OCI-LY1 (cell line): ENCODE measurements around the gene SLIT3.

Experiments used
- CTCF ChIP-seq: fragments of 200-600 bp; sonication (generic), shearing (Covaris generic); IDR thresholded peaks from 2 replicates; pipeline ENCODE4 v1.5.1; 2017; ENCODE audit warnings: mild to moderate bottlenecking, antibody characterized with exemption, low read length, moderate library complexity, mixed read lengths
- EZH2 ChIP-seq: fragments of 200-600 bp; sonication (generic), shearing (Covaris generic); IDR thresholded peaks from 2 replicates; pipeline ENCODE4 v1.8.0; 2017; ENCODE audit warnings: borderline replicate concordance, mixed run types, mild to moderate bottlenecking, antibody characterized with exemption, low read length, moderate library complexity, mixed read lengths

GRCh38 chr5:169164481-169164925 lies 136.4 kb downstream of the SLIT3 start:
- TF ChIP-seq CTCF (no peak), EZH2 (no peak)
